OCI-LY1 (cell line): Measurements from ENCODE around the gene CHSY1.

Experiments used
- CTCF ChIP-seq: fragments of 200-600 bp; sonication (generic), shearing (Covaris generic); IDR thresholded peaks from 2 replicates; pipeline ENCODE4 v1.5.1; 2017; ENCODE audit warnings: mild to moderate bottlenecking, antibody characterized with exemption, low read length, moderate library complexity, mixed read lengths
- EZH2 ChIP-seq: fragments of 200-600 bp; sonication (generic), shearing (Covaris generic); IDR thresholded peaks from 2 replicates; pipeline ENCODE4 v1.8.0; 2017; ENCODE audit warnings: borderline replicate concordance, mixed run types, mild to moderate bottlenecking, antibody characterized with exemption, low read length, moderate library complexity, mixed read lengths

- no peak for TF ChIP-seq EZH2
- TF ChIP-seq CTCF = no peak
Measured at GRCh38 chr15:101145362-101145761, 106.5 kb downstream of the CHSY1 start.
